ENCODE measurements around the gene C16orf89.

Gene C16orf89

DNA sequence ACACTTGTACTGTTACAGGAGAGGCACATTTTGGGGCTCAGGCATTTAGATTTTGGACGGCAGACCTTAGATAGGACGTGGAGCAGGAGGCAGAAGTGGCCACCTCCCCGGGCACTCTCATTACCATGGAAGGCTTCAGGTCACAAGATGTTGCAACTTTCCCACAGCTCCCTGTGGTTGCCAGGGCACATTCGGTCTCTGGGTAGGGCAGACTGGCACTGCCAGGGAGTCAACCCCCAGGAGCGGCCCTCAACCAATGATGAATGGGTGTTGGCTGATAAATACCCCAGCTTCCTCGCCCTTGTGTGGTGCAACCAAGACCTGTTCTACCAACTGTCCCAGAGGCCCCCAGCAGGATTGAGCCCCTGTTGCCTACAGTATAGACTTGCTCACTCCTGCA is 43.2 kb downstream of the C16orf89 start:
- H3K27ac Mint-ChIP-seq, result peak overlapping the region; percentile 84
- H3K36me3 Mint-ChIP-seq (ENCODE audit: low read depth), result peaks cover 46% of the 10 kb centered on the region
- no peaks in the 10 kb centered on the region for H3K9me3 Mint-ChIP-seq
- H3K4me1 Mint-ChIP-seq (ENCODE audit: low read depth), result peaks cover 41% of the 10 kb centered on the region
- H3K4me3 Mint-ChIP-seq, result peak overlapping the region; percentile 14
- intact Hi-C loops (cut with micrococcal nuclease), result no loop called here
- peaks cover 1% of the 10 kb centered on the region for H3K27me3 Mint-ChIP-seq

DNA sequence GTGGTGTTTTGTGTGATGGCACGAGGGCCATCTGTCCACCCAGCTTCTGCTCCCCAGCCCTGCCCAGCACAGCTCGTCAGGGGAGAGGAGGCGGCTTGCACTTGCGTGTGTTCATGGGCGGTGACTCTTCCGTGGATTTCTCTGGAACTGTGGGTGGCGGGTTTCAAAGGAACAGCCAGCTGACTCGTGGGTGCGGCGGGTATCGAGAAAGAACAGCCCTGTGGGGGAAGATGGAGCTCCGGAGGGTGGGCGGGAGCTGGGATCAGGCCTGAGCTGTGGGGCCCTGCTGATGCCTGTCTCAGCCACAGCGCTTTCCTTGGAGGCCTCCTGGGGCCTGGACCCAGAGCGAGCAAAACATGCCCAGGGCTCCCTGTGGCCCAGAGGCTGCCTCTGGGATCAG is 45.2 kb downstream of the C16orf89 start:
- Mint-ChIP-seq H3K4me3 (peak overlapping the region; percentile 73), H3K36me3 (ENCODE audit: low read depth) (peaks cover 33% of the 10 kb centered on the region), H3K27ac (peak overlapping the region; percentile 84), H3K27me3 (peaks cover 1% of the 10 kb centered on the region), H3K4me1 (ENCODE audit: low read depth) (peaks cover 49% of the 10 kb centered on the region), H3K9me3 (no peaks in the 10 kb centered on the region)
- intact Hi-C loops (cut with micrococcal nuclease), result no loop called here

DNA sequence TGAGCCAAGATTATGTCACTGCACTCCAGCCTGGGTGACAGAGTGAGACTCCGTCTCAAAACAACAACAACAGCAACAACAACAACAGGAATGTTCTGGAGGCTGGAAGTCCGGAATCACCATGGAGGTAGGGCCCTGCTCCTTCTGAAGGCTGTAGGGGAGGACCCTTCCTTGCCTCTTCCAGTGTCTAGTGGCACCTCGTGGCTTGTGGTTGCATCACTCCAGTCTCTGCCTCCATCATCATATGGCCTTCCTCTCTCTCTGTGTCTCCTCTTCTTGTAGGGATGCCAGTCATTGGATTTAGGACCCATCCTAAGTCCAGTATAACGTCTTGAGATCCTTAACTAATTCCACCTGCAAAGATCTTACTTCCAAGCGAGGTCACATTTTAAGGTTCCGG is 46.0 kb downstream of the C16orf89 start:
- peaks cover 33% of the 10 kb centered on the region for H3K36me3 Mint-ChIP-seq (ENCODE audit: low read depth)
- no peaks in the 10 kb centered on the region for H3K9me3 Mint-ChIP-seq
- peaks cover 5% of the 10 kb centered on the region for H3K27me3 Mint-ChIP-seq
- peak overlapping the region; percentile 84 for H3K27ac Mint-ChIP-seq
- peaks cover 47% of the 10 kb centered on the region for H3K4me1 Mint-ChIP-seq (ENCODE audit: low read depth)
- intact Hi-C loops (cut with micrococcal nuclease), result no loop called here
- H3K4me3 Mint-ChIP-seq, result peak overlapping the region; percentile 73

DNA sequence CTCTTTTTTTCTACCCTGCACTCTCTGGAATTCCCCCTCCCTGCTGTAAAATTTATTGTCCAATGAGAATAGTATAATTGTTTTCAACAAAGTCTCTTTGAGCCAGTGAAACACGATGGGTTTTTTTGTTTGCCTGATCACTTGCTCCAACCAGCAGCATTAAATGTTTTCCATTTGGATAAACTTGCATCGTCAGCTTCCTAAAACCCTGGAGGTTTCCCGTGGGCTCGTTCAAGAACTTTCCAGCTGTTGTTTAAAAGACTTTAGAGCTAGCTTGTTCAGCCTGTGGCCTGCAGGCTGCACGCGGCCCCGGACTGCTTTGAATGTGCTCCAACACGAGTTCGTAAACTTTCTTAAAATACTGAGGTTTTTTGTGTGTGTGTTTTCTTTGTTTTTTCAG is 47.0 kb downstream of the C16orf89 start:
- intact Hi-C loops (cut with micrococcal nuclease), result no loop called here
- no peaks in the 10 kb centered on the region for H3K9me3 Mint-ChIP-seq
- peak overlapping the region; percentile 73 for H3K4me3 Mint-ChIP-seq
- H3K4me1 Mint-ChIP-seq (ENCODE audit: low read depth), result peaks cover 52% of the 10 kb centered on the region
- peaks cover 35% of the 10 kb centered on the region for H3K36me3 Mint-ChIP-seq (ENCODE audit: low read depth)
- peak overlapping the region; percentile 84 for H3K27ac Mint-ChIP-seq
- H3K27me3 Mint-ChIP-seq, result peaks cover 5% of the 10 kb centered on the region

DNA sequence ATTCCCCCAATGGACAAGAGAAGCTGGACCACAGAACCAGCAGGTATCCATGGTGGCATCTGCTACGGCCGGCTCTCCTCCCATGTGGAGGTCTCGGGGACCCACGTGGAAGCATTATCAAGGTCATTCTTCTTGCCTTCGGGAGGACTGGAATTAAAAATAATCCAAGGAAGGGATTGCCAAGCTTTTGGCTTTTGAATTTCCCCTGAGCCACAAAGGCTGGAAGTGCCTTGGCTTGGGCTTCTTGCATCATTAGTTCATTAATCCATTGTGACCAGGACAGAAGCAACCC is 48.1 kb downstream of the C16orf89 start:
- peak overlapping the region; percentile 34 for H3K4me3 Mint-ChIP-seq
- intact Hi-C loops (cut with micrococcal nuclease), result no loop called here
- peaks cover 40% of the 10 kb centered on the region for H3K36me3 Mint-ChIP-seq (ENCODE audit: low read depth)
- H3K27me3 Mint-ChIP-seq, result peaks cover 5% of the 10 kb centered on the region
- no peaks in the 10 kb centered on the region for H3K9me3 Mint-ChIP-seq
- peak overlapping the region; percentile 84 for H3K27ac Mint-ChIP-seq
- peaks cover 48% of the 10 kb centered on the region for H3K4me1 Mint-ChIP-seq (ENCODE audit: low read depth)

DNA sequence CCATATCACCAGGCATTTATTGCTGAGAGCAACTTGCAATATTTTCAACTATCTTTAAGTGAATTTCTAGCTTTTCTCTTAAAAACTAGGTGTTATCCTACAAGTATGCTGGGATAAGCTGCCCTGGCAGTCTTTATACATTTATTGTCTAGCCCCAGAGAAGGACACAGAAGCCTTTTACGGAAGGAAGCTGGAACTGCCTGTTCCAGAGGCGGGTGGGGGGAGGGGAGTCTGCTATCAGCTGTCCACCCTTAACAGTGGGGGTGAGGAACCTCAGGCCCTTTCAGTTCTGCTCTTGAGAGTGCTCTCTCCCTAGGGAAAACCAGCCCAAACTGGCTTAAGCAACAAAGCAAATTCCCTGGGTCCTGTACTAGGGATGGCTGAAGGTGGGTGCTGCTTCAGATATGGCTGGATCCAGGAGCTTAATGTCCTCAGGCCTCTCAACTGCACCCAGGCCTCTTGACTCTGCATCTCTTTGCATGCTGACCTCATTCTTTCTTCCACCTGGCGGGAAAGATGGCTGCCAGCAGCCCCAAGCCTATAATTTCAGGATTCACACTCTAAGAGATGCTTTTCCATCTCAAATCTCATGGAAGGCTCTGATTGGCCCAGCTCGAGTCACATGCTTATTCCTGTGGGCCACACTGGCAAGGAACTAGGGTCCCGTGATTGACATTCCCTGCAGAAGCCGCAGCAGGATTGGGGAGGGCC is 48.6 kb downstream of the C16orf89 start:
- peak overlapping the region; percentile 84 for H3K27ac Mint-ChIP-seq
- peaks cover 43% of the 10 kb centered on the region for H3K4me1 Mint-ChIP-seq (ENCODE audit: low read depth)
- peaks cover 5% of the 10 kb centered on the region for H3K27me3 Mint-ChIP-seq
- intact Hi-C loops (cut with micrococcal nuclease), result no loop called here
- H3K9me3 Mint-ChIP-seq, result no peaks in the 10 kb centered on the region
- H3K36me3 Mint-ChIP-seq (ENCODE audit: low read depth), result peaks cover 42% of the 10 kb centered on the region
- peak overlapping the region; percentile 34 for H3K4me3 Mint-ChIP-seq

DNA sequence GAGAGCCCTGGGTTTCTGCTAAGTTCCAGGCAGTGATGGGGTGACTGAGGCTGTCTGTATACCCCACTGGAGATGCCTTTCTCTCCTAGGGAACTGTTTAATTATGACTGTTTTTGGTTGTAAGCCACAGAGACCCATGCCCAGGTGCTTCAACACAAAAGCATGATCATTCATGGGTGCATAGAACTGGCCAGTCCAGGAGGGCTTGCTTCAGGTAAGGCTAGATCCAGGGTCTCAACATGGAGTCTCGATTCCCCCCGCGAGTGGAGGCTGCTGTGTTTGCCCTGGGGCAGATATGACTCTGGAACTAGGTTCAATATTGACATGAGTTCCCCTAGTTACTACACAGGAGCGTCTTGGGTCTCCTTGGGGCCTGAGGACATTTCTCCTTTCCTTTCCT is 49.9 kb downstream of the C16orf89 start:
- no peak overlapping the region for H3K4me3 Mint-ChIP-seq
- peaks cover 5% of the 10 kb centered on the region for H3K27me3 Mint-ChIP-seq
- peaks cover 39% of the 10 kb centered on the region for H3K4me1 Mint-ChIP-seq (ENCODE audit: low read depth)
- no peaks in the 10 kb centered on the region for H3K9me3 Mint-ChIP-seq
- H3K36me3 Mint-ChIP-seq (ENCODE audit: low read depth), result peaks cover 50% of the 10 kb centered on the region
- H3K27ac Mint-ChIP-seq, result no peak overlapping the region
- intact Hi-C loops (cut with micrococcal nuclease), result no loop called here

DNA sequence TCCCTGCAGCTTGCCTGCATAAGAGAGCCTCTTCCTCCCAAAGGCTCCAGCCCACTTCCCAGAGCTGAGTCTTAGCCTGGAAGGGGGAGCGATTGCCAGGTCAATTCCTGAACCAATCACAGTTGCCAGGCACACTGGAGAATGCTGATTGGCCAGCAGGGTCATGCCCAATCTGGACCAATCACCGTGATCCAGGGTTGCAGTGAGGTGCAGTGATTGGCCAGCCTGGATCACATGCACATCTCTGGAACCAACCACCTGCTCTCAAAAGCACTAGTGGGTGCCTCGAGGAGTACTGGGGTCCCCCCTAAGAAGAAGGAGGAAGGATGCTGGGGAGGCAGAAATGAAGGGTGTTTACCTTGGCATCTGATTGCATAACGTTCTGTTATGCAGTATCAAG is 50.4 kb downstream of the C16orf89 start:
- no peak overlapping the region for H3K27ac Mint-ChIP-seq
- intact Hi-C loops (cut with micrococcal nuclease), result no loop called here
- H3K9me3 Mint-ChIP-seq, result no peaks in the 10 kb centered on the region
- H3K36me3 Mint-ChIP-seq (ENCODE audit: low read depth), result peaks cover 50% of the 10 kb centered on the region
- H3K27me3 Mint-ChIP-seq, result peaks cover 10% of the 10 kb centered on the region
- H3K4me1 Mint-ChIP-seq (ENCODE audit: low read depth), result peaks cover 39% of the 10 kb centered on the region
- H3K4me3 Mint-ChIP-seq, result no peak overlapping the region

DNA sequence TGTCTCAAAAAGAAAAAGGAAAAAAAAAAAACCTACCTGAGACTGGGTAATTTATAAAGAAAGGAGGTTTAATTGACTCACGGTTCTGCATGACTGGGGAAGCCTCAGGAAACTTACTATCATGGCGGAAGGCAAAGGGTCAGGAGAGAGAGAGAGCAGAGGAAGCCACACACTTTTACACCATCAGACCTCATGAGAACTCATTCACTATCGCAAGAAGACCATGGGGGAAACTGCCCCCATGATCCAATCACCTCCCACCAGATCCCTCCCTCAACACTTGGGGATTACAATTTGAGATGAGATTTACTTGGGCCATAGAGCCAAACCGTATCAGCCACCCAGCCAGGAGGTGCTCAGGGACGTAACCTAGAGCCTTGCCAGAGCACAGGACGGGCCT is 52.9 kb downstream of the C16orf89 start:
- intact Hi-C loops (cut with micrococcal nuclease), result no loop called here
- peaks cover 16% of the 10 kb centered on the region for H3K27me3 Mint-ChIP-seq
- no peaks in the 10 kb centered on the region for H3K9me3 Mint-ChIP-seq
- peaks cover 38% of the 10 kb centered on the region for H3K4me1 Mint-ChIP-seq (ENCODE audit: low read depth)
- H3K27ac Mint-ChIP-seq, result no peak overlapping the region
- H3K36me3 Mint-ChIP-seq (ENCODE audit: low read depth), result peaks cover 39% of the 10 kb centered on the region
- H3K4me3 Mint-ChIP-seq, result no peak overlapping the region

DNA sequence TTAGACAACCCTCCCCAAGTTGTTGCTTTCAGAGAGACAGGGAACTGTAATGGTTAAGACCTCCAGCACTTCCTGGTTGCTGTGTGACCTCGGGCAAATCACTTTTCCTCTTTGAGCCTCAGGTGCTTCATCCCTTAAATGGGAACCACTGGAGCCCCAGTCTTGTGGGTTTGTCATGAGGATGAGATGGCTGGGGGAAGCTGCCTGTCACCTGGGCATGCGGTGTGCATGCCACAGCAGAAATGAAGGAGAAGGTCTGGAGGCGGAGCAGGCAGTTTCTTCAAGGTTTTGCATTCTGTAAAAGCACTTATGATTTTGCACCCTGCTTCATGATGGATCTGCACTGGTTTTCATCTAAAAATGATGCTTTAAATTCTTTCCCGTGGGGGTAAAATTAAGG is 54.1 kb downstream of the C16orf89 start:
- H3K4me3 Mint-ChIP-seq, result no peak overlapping the region
- H3K27me3 Mint-ChIP-seq, result peaks cover 16% of the 10 kb centered on the region
- H3K4me1 Mint-ChIP-seq (ENCODE audit: low read depth), result peaks cover 35% of the 10 kb centered on the region
- no peak overlapping the region for H3K27ac Mint-ChIP-seq
- peaks cover 35% of the 10 kb centered on the region for H3K36me3 Mint-ChIP-seq (ENCODE audit: low read depth)
- intact Hi-C loops (cut with micrococcal nuclease), result no loop called here
- no peaks in the 10 kb centered on the region for H3K9me3 Mint-ChIP-seq

DNA sequence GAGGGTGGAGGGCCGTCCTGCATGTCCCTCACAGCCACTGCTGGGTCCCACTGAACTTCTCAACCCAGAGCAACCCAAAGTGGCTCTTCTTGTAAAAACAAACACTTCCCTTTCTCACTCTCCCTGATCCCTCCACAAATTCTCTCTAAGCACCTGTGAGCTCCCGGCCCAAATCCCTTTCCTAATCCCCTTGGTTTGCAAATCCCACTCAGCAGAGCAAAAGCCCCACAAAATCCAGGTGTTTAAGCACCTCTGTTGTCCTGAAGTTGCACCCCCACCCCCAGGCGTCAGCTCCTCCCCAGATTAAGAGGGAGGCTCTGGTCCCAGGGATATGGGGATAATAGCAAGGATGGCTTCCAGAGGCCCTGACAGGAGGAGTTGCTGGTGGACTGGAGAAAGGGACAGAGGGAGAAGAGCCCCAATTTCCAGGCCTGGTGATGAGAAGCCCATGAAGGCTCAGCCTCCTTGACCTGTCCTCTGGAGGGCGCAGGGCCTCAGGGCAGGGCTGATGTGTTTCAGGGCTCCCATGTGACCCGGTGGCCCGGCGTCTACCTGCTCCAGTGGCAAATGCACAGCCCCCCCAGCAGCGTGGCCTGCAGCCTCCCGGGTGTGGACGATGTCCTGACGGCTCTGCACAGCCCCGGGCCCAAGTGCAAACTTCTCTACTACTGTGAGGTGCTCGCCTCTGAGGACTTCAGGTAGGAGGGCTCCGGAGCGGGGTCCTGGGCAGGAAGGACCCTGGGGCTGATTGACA is 55.0 kb downstream of the C16orf89 start:
- intact Hi-C loops (cut with micrococcal nuclease), result no loop called here
- peaks cover 36% of the 10 kb centered on the region for H3K4me1 Mint-ChIP-seq (ENCODE audit: low read depth)
- peaks cover 16% of the 10 kb centered on the region for H3K27me3 Mint-ChIP-seq
- H3K27ac Mint-ChIP-seq, result no peak overlapping the region
- no peaks in the 10 kb centered on the region for H3K9me3 Mint-ChIP-seq
- no peak overlapping the region for H3K4me3 Mint-ChIP-seq
- H3K36me3 Mint-ChIP-seq (ENCODE audit: low read depth), result peaks cover 32% of the 10 kb centered on the region

DNA sequence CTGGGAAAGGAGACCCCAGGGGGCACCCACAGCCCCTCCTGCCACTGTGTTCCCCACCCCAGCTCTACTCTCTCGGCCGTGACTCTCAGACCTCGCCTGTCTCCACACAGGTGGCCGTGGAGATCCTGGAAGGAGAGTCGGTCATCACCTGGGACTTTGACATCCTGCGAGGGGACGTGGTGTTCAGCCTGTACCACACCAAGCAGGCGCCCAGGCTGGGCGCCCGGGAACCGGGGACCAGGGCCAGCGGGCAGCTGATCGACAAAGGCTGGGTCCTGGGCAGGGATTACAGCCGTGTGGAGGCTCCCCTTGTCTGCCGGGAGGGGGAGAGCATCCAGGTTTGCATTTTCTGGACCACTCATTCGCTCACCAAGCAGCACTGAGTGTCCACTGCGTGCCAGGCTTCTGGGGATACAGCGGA is 57.4 kb downstream of the C16orf89 start:
- intact Hi-C loops (cut with micrococcal nuclease), result no loop called here
- Mint-ChIP-seq H3K27me3 (peaks cover 15% of the 10 kb centered on the region), H3K36me3 (ENCODE audit: low read depth) (peaks cover 15% of the 10 kb centered on the region), H3K4me3 (no peak overlapping the region), H3K9me3 (no peaks in the 10 kb centered on the region), H3K4me1 (ENCODE audit: low read depth) (peaks cover 42% of the 10 kb centered on the region), H3K27ac (no peak overlapping the region)

DNA sequence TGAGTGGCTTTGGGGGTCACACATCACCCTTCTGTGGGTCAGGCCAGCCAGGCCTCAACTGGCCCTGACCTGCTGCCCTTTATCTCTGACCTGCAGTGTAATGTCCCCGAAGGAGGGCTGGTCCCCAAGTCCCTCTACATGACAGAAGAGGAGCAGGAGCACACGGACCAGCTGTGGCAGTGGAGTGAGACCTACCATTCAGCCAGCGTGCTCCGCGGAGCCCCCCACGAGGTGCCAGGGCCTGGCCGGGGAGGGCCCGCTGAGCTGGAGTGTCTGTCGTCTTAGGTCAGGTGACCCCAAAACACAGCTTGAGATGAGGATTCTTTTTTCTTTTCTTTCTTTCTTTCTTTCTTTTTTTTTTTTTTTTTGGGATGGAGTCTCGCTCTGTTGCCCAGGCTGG is 58.5 kb downstream of the C16orf89 start:
- no peak overlapping the region for H3K27ac Mint-ChIP-seq
- H3K27me3 Mint-ChIP-seq, result peaks cover 15% of the 10 kb centered on the region

DNA sequence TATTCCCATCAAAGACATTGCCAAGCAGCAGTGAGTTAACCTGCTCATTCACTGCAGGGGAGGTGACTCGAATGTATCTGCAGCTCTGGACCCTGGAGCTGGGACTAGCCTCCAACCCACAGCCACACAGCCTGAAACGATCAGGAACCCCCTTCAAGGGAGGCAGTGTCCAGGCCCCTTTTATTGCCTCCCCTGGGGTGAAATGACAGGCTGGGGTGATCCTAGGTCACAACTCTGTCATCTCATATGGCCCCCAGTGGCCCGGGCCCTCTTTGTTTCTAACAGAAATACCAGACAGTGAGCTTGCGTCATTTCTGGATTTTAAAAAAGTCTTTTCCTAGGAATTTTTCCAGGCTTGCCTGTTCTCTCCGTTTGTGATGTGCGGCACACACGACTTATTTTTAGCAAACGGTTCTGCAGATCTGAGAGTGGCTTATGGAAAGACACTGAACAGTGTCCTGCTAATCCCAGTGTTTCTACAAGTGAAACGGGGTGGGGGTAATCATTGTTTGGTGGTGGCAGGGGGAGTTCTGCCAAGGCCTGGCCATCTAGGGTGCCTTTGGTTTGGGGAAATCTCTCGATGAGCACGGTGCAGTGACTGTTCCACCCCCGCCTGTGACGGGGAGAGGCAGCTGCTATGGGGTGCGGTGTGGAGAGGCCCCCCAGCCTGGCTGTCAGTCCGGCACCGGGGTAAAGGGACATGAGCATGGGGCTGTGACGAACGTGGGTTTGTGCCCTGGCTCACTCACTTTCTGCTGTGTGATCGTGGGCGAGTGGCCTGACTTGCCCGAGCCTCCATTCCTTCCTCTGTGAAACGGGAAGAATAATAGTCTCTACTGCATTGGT is 59.2 kb downstream of the C16orf89 start:
- peaks cover 44% of the 10 kb centered on the region for H3K4me1 Mint-ChIP-seq (ENCODE audit: low read depth)
- peak overlapping the region; percentile 19 for H3K27ac Mint-ChIP-seq
- H3K36me3 Mint-ChIP-seq (ENCODE audit: low read depth), result peaks cover 3% of the 10 kb centered on the region
- no peaks in the 10 kb centered on the region for H3K9me3 Mint-ChIP-seq
- intact Hi-C loops (cut with micrococcal nuclease), result no loop called here
- H3K27me3 Mint-ChIP-seq, result peaks cover 17% of the 10 kb centered on the region
- H3K4me3 Mint-ChIP-seq, result no peak overlapping the region

More for the DNA sequence above, 58.5 kb downstream of the C16orf89 start:
- intact Hi-C loops (cut with micrococcal nuclease), result no loop called here
- H3K4me3 Mint-ChIP-seq, result no peak overlapping the region
- peaks cover 43% of the 10 kb centered on the region for H3K4me1 Mint-ChIP-seq (ENCODE audit: low read depth)
- H3K36me3 Mint-ChIP-seq (ENCODE audit: low read depth), result peaks cover 9% of the 10 kb centered on the region
- no peaks in the 10 kb centered on the region for H3K9me3 Mint-ChIP-seq
